GM23338 (cell line): ENCODE results near the gene FRYL. TPM values are rescaled to one million over a fixed set of nuclear protein-coding genes. Genes with fewer than 3 reads are reported as not detected.
A peak's percentile ranks its signal among the peaks of the same experiment; 100 is the strongest.

Source experiments
- polyA plus RNA-seq: library from polyadenylated mRNA; unstranded; fragments of >200 nt; fragmentation: Nextera tagmentation; extraction: Ambion mirVana; gene quantifications from 2 replicates; pipeline ENCODE4 v1.2.1, GENCODE V29; 2016
- small RNA-seq: library from RNA; depleted of rRNA; stranded (forward); fragments of <200 nt; gene quantifications from one replicate; pipeline ENCODE3, GENCODE V24; 2014; ENCODE audit warnings: low replicate concordance
- total RNA-seq: library from RNA; depleted of rRNA; stranded (reverse); fragments of >200 nt; shearing (Covaris generic); gene quantifications from 2 replicates; pipeline ENCODE4 v1.2.3, GENCODE V29; 2014; rRNA removed

FRYL gene
- total and polyA plus RNA-seq, 2 experiments from 2014 or later = 30.7 to 53.3 TPM

Small RNA genes within 50 kb of the gene (small RNA-seq; reads per million reads assigned to genes)
- 2.2 reads per million, percentile 83 among the genes with 10 or more reads in this experiment for gene RNU5E-3P

Other genes with a start within 250 kb of the FRYL start
- 125 and 168 TPM in 2 replicates for gene OCIAD1, start 50.8 kb upstream of the FRYL start, total RNA-seq
- 166 and 190 TPM in 2 replicates for gene OCIAD1, start 50.8 kb upstream of the FRYL start, polyA plus RNA-seq
- gene OCIAD2, start 126.5 kb upstream of the FRYL start, total RNA-seq = 36.8 and 40.6 TPM in 2 replicates
- 285 and 317 TPM in 2 replicates for gene OCIAD2, start 126.5 kb upstream of the FRYL start, polyA plus RNA-seq
- gene CWH43, start 206.0 kb upstream of the FRYL start, total RNA-seq = not detected in 2 replicates
- gene CWH43, start 206.0 kb upstream of the FRYL start, polyA plus RNA-seq = not detected in 2 replicates